Measurements from ENCODE around the gene DIDO1. TPM values are rescaled to one million over a fixed set of nuclear protein-coding genes. Genes with fewer than 3 reads are reported as not detected.

The DIDO1 gene
- total and polyA plus RNA-seq, 2 donors (not counting 1 experiment from before 2014, with no cell fraction given) = 57.6 to 124 TPM

- H3K9ac ChIP-seq (ENCODE audit: low read length) = no peak overlapping the region
- H3K27me3 Mint-ChIP-seq = no peaks in the 10 kb centered on the region
- H3K79me2 ChIP-seq (ENCODE audit: control insufficient read depth, insufficient read depth, low read length) = peaks cover 86% of the 10 kb centered on the region
- peaks cover 18% of the 10 kb centered on the region for H3K4me1 Mint-ChIP-seq
- H4K20me1 ChIP-seq (ENCODE audit: control insufficient read depth, insufficient read depth, low read length, poor library complexity, severe bottlenecking) = peaks cover 26% of the 10 kb centered on the region
- H3K9me3 ChIP-seq (ENCODE audit: control extremely low read depth in 1 of 3, control insufficient read depth in 2 of 3, insufficient read depth in 1 of 3, low read length in 2 of 3) = no peaks in the 10 kb centered on the region
- peaks cover 5 to 11% of the 10 kb centered on the region in 2 donors for H3K4me1 ChIP-seq (ENCODE audit: control insufficient read depth in 2 of 2, insufficient read depth in 2 of 2, low read length in 2 of 2)
- H3K4me3 ChIP-seq (ENCODE audit: control extremely low read depth in 1 of 5, extremely low read depth in 1 of 5, insufficient read depth in 1 of 5, low read depth in 2 of 5, low read length in 4 of 5) = no peak overlapping the region
- CTCF ChIA-PET = interaction anchor here (1.2 kb wide), 1 partner anchor 28 kb away, joined by 3 read pairs; no protein-coding TSS in a partner anchor
- POLR2A ChIA-PET = no interaction called here
- DNase-seq (no peak), ATAC-seq (ENCODE audit: low read depth) (no peak)
- H3K27ac ChIP-seq (ENCODE audit: low read length in 2 of 2) = no peak overlapping the region
- no peaks in the 10 kb centered on the region for H3K9me3 Mint-ChIP-seq (ENCODE audit: insufficient read depth)
- 100% methylated on average over 2 of the region's 8 CpGs for WGBS (ENCODE audit: insufficient coverage)
- H2AFZ ChIP-seq (ENCODE audit: insufficient read depth, low read depth, low read length, poor library complexity, severe bottlenecking) = no peak overlapping the region
- H3K36me3 ChIP-seq (replicated peaks in 1 of 2; ENCODE audit: control extremely low read depth in 1 of 2, control insufficient read depth in 1 of 2, extremely low read depth in 1 of 2, insufficient read depth in 2 of 2, low read length in 1 of 2) = peaks cover 3 to 78% of the 10 kb centered on the region in 2 experiments
- intact Hi-C loops (cut with micrococcal nuclease) = no loop called here
- H3K4me3 Mint-ChIP-seq = no peak overlapping the region
- no peak overlapping the region for H3K27ac Mint-ChIP-seq
- no peak for TF ChIP-seq EZH2 (IDR thresholded peaks at IDR 0.05; ENCODE audit: borderline replicate concordance, insufficient read depth, low read depth, low read length, poor library complexity, severe bottlenecking)
- no peak for TF ChIP-seq CTCF (IDR thresholded peaks at IDR 0.05)
- no peak overlapping the region for H3K4me2 ChIP-seq (replicated peaks; ENCODE audit: low read depth, low read length, poor library complexity, severe bottlenecking)
- H3K27me3 ChIP-seq (replicated peaks in 1 of 4; ENCODE audit: control extremely low read depth in 1 of 4, control insufficient read depth in 3 of 4, insufficient read depth in 4 of 4, low read length in 3 of 4) = no peaks in the 10 kb centered on the region
Observed at GRCh38 chr20:62944184-62944583, 17.9 kb upstream of the DIDO1 start.

- H3K4me3 Mint-ChIP-seq = no peak overlapping the region
- TF ChIP-seq CTCF (IDR thresholded peaks at IDR 0.05) = no peak
- TF ChIP-seq EZH2 (IDR thresholded peaks at IDR 0.05; ENCODE audit: borderline replicate concordance, insufficient read depth, low read depth, low read length, poor library complexity, severe bottlenecking) = no peak
- intact Hi-C loops (cut with micrococcal nuclease) = no loop called here
- Histone ChIP-seq H3K27ac (ENCODE audit: low read length in 2 of 2) (no peak overlapping the region), H3K27me3 (replicated peaks in 1 of 4; ENCODE audit: control extremely low read depth in 1 of 4, control insufficient read depth in 3 of 4, insufficient read depth in 4 of 4, low read length in 3 of 4) (no peaks in the 10 kb centered on the region), H2AFZ (ENCODE audit: insufficient read depth, low read depth, low read length, poor library complexity, severe bottlenecking) (no peak overlapping the region), H3K9me3 (ENCODE audit: control extremely low read depth in 1 of 3, control insufficient read depth in 2 of 3, insufficient read depth in 1 of 3, low read length in 2 of 3) (no peaks in the 10 kb centered on the region), H3K9ac (ENCODE audit: low read length) (no peak overlapping the region), H3K4me3 (ENCODE audit: control extremely low read depth in 1 of 5, extremely low read depth in 1 of 5, insufficient read depth in 1 of 5, low read depth in 2 of 5, low read length in 4 of 5) (no peak overlapping the region), H3K4me2 (replicated peaks; ENCODE audit: low read depth, low read length, poor library complexity, severe bottlenecking) (no peak overlapping the region), H3K4me1 (ENCODE audit: control insufficient read depth in 2 of 2, insufficient read depth in 2 of 2, low read length in 2 of 2) (peaks cover 12 to 19% of the 10 kb centered on the region in 2 donors), H3K36me3 (replicated peaks in 1 of 2; ENCODE audit: control extremely low read depth in 1 of 2, control insufficient read depth in 1 of 2, extremely low read depth in 1 of 2, insufficient read depth in 2 of 2, low read length in 1 of 2) (peaks cover 3 to 71% of the 10 kb centered on the region in 2 experiments), H4K20me1 (ENCODE audit: control insufficient read depth, insufficient read depth, low read length, poor library complexity, severe bottlenecking) (peaks cover 33% of the 10 kb centered on the region), H3K79me2 (ENCODE audit: control insufficient read depth, insufficient read depth, low read length) (peaks cover 87% of the 10 kb centered on the region)
- WGBS (ENCODE audit: insufficient coverage) = 97% methylated on average over 12 of the region's 14 CpGs
- H3K4me1 Mint-ChIP-seq = peaks cover 26% of the 10 kb centered on the region
- ChIA-PET CTCF (interaction anchor here (1.3 kb wide), 1 partner anchor 11 kb away, joined by 3 read pairs; no protein-coding TSS in a partner anchor), POLR2A (no interaction called here)
- ATAC-seq (ENCODE audit: low read depth) (no peak), DNase-seq (no peak)
- no peaks in the 10 kb centered on the region for H3K27me3 Mint-ChIP-seq
- H3K9me3 Mint-ChIP-seq (ENCODE audit: insufficient read depth) = no peaks in the 10 kb centered on the region
- no peak overlapping the region for H3K27ac Mint-ChIP-seq
Observed at GRCh38 chr20:62943396-62943795, 17.1 kb upstream of the DIDO1 start.

Data from B cell (primary cell).